ENCODE measurements around the gene GNAT1.
A peak's percentile ranks its signal among the peaks of the same experiment; 100 is the strongest.

GNAT1 gene

DNA sequence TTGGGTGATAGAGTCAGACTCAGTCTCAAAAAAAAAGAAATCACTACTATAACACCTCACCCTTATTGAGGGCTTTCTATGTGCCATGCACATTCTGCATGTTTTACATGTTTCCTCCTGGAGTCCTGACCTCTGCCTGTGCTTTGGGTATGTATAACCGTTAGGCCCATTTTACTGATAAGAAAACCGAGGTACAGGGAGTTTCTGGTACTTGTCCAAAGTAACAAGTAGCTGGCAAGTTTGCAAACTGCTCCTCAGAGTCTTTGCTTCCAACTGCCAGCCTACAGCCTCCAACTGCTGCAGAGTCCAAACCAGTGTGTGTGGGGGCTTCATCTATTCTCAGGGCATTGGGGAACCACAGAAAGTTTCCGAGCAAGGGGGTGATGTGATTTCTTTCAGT lies 40.9 kb downstream of the GNAT1 start:
- TF ChIP-seq SUZ12 (IDR thresholded peaks at IDR 0.05; ENCODE audit: extremely low read depth, insufficient read depth, insufficient read length): no peak
- H3K27me3 ChIP-seq (ENCODE audit: insufficient read depth, insufficient read length): no peaks in the 10 kb centered on the region

GRCh38 chr3:50233176-50233575 lies 41.8 kb downstream of the GNAT1 start:
- no peak for DNase-seq (ENCODE audit: low read depth, low spot score)
- H3K36me3 ChIP-seq (ENCODE audit: insufficient read depth, insufficient read length, low read length): peaks cover 6% of the 10 kb centered on the region
- no peak overlapping the region for H3K4me3 ChIP-seq (ENCODE audit: insufficient read length, low read depth)
- H3K9me3 ChIP-seq (ENCODE audit: insufficient read depth, low read length): no peaks in the 10 kb centered on the region
- H3K4me1 ChIP-seq (ENCODE audit: insufficient read depth, insufficient read length): peaks cover 39% of the 10 kb centered on the region
- TF ChIP-seq SUZ12 (IDR thresholded peaks at IDR 0.05; ENCODE audit: extremely low read depth, insufficient read depth, insufficient read length) (no peak), ZNF274 (IDR thresholded peaks at IDR 0.05; ENCODE audit: low read depth, low read length) (no peak), YY1 (IDR thresholded peaks at IDR 0.05; ENCODE audit: insufficient read depth, insufficient read length) (no peak)
- no peak overlapping the region for H3K9ac ChIP-seq (ENCODE audit: insufficient read length, low read depth)
- no peaks in the 10 kb centered on the region for H3K27me3 ChIP-seq (ENCODE audit: insufficient read depth, insufficient read length)

More for the DNA sequence above, 40.9 kb downstream of the GNAT1 start:
- peaks cover 30% of the 10 kb centered on the region for H3K4me1 ChIP-seq (ENCODE audit: insufficient read depth, insufficient read length)
- no peaks in the 10 kb centered on the region for H3K36me3 ChIP-seq (ENCODE audit: insufficient read depth, insufficient read length, low read length)
- no peak overlapping the region for H3K9ac ChIP-seq (ENCODE audit: insufficient read length, low read depth)
- no peaks in the 10 kb centered on the region for H3K9me3 ChIP-seq (ENCODE audit: insufficient read depth, low read length)
- DNase-seq (ENCODE audit: low read depth, low spot score): no peak
- no peak overlapping the region for H3K4me3 ChIP-seq (ENCODE audit: insufficient read length, low read depth)

GRCh38 chr3:50235716-50236483 lies 44.5 kb downstream of the GNAT1 start, which contains the start of gene GNAI2:
GNAI2 (plus strand) TSS chr3:50236204; CDS start chr3:50236336, 132 bp downstream.
- Histone ChIP-seq H3K27me3 (ENCODE audit: insufficient read depth, insufficient read length) (no peaks in the 10 kb centered on the region), H3K4me1 (ENCODE audit: insufficient read depth, insufficient read length) (peaks cover 38% of the 10 kb centered on the region), H3K9me3 (ENCODE audit: insufficient read depth, low read length) (no peaks in the 10 kb centered on the region), H3K36me3 (ENCODE audit: insufficient read depth, insufficient read length, low read length) (peaks cover 28% of the 10 kb centered on the region), H3K9ac (ENCODE audit: insufficient read length, low read depth) (peak within 1 kb of the TSS; percentile 98), H3K4me3 (ENCODE audit: insufficient read length, low read depth) (peak within 1 kb of the TSS; percentile 96)
- DNase-seq (ENCODE audit: low read depth, low spot score): peak; percentile 97
- TF ChIP-seq SUZ12 (IDR thresholded peaks at IDR 0.05; ENCODE audit: extremely low read depth, insufficient read depth, insufficient read length) (no peak), YY1 (IDR thresholded peaks at IDR 0.05; ENCODE audit: insufficient read depth, insufficient read length) (no peak), ZNF274 (IDR thresholded peaks at IDR 0.05; ENCODE audit: low read depth, low read length) (no peak)

DNA sequence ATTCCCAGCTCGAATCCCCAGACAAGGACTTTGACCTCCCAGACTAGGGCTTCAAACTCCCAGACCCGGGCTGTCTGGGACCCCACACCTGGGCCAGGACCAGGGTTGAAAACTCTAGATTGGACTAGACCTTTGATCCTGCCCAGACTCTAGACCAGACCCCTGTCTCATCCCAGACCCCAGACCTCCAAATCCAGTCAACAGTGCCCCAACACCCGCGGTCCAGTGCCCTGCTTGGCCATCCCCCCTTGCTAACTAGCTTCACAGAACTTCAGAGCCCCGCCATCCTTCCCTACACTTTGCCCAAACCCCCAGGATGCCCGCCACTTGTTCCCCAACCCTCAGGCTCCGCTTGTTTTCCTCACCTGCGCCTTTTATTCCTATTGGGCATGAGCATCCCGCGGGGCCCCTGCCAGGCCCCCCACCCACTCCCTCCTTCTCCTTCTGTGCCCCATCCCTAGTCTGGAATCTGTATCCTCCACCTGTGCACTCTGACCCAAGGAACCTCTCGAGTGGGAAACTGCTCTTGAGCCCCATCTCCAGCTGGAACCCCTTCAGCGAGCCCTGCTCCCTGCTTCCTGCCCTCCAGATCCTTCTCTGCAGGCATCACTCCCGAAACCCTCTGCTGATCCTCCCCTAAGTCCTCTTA lies 45.2 kb downstream of the GNAT1 start:
- TF ChIP-seq SUZ12 (IDR thresholded peaks at IDR 0.05; ENCODE audit: extremely low read depth, insufficient read depth, insufficient read length): no peak
- TF ChIP-seq ZNF274 (IDR thresholded peaks at IDR 0.05; ENCODE audit: low read depth, low read length): no peak
- TF ChIP-seq YY1 (IDR thresholded peaks at IDR 0.05; ENCODE audit: insufficient read depth, insufficient read length): no peak
- H3K4me1 ChIP-seq (ENCODE audit: insufficient read depth, insufficient read length): peaks cover 44% of the 10 kb centered on the region
- peaks cover 31% of the 10 kb centered on the region for H3K36me3 ChIP-seq (ENCODE audit: insufficient read depth, insufficient read length, low read length)
- peak overlapping the region; percentile 98 for H3K9ac ChIP-seq (ENCODE audit: insufficient read length, low read depth)
- peak overlapping the region; percentile 96 for H3K4me3 ChIP-seq (ENCODE audit: insufficient read length, low read depth)
- H3K27me3 ChIP-seq (ENCODE audit: insufficient read depth, insufficient read length): no peaks in the 10 kb centered on the region
- DNase-seq (ENCODE audit: low read depth, low spot score): no peak
- no peaks in the 10 kb centered on the region for H3K9me3 ChIP-seq (ENCODE audit: insufficient read depth, low read length)

DNA sequence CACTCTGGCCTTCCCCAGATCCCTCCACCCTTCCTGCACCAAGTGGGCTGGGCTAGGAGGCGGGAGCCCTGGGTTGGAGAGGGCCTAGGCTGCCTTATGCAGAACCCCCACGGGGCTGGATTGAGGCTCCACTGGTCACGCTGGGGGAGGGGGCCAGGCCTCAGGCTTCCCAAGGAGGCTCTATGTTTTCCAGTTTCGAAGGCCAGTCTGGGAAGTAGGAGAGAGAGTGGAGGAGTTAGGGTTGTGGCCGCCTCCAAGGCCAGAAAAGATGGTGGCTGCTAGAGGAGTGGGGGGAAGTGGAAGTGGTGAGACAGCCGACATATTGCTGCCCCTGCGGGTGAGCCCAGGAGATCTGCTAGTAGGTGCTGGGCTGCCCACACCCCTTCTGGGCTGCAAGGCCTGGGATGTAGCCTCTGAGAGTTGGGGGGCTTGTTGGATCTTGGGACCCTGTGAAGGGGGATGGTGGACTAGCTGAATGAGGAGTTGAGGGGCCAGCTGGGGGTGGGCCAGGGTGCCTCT lies 45.8 kb downstream of the GNAT1 start:
- peaks cover 50% of the 10 kb centered on the region for H3K4me1 ChIP-seq (ENCODE audit: insufficient read depth, insufficient read length)
- peaks cover 37% of the 10 kb centered on the region for H3K36me3 ChIP-seq (ENCODE audit: insufficient read depth, insufficient read length, low read length)
- no peaks in the 10 kb centered on the region for H3K27me3 ChIP-seq (ENCODE audit: insufficient read depth, insufficient read length)
- no peaks in the 10 kb centered on the region for H3K9me3 ChIP-seq (ENCODE audit: insufficient read depth, low read length)
- H3K4me3 ChIP-seq (ENCODE audit: insufficient read length, low read depth): peak overlapping the region; percentile 96
- TF ChIP-seq ZNF274 (IDR thresholded peaks at IDR 0.05; ENCODE audit: low read depth, low read length) (no peak), YY1 (IDR thresholded peaks at IDR 0.05; ENCODE audit: insufficient read depth, insufficient read length) (no peak), SUZ12 (IDR thresholded peaks at IDR 0.05; ENCODE audit: extremely low read depth, insufficient read depth, insufficient read length) (no peak)
- peak overlapping the region; percentile 98 for H3K9ac ChIP-seq (ENCODE audit: insufficient read length, low read depth)
- DNase-seq (ENCODE audit: low read depth, low spot score): no peak

GRCh38 chr3:50237754-50238548 lies 46.5 kb downstream of the GNAT1 start:
- peaks cover 57% of the 10 kb centered on the region for H3K4me1 ChIP-seq (ENCODE audit: insufficient read depth, insufficient read length)
- H3K27me3 ChIP-seq (ENCODE audit: insufficient read depth, insufficient read length): no peaks in the 10 kb centered on the region
- peaks cover 43% of the 10 kb centered on the region for H3K36me3 ChIP-seq (ENCODE audit: insufficient read depth, insufficient read length, low read length)
- peak overlapping the region; percentile 98 for H3K9ac ChIP-seq (ENCODE audit: insufficient read length, low read depth)
- no peaks in the 10 kb centered on the region for H3K9me3 ChIP-seq (ENCODE audit: insufficient read depth, low read length)
- H3K4me3 ChIP-seq (ENCODE audit: insufficient read length, low read depth): peak overlapping the region; percentile 96
- TF ChIP-seq SUZ12 (IDR thresholded peaks at IDR 0.05; ENCODE audit: extremely low read depth, insufficient read depth, insufficient read length) (no peak), YY1 (IDR thresholded peaks at IDR 0.05; ENCODE audit: insufficient read depth, insufficient read length) (no peak), ZNF274 (IDR thresholded peaks at IDR 0.05; ENCODE audit: low read depth, low read length) (no peak)
- DNase-seq (ENCODE audit: low read depth, low spot score): no peak

Data from NT2/D1 (cell line).